ENCODE results near the gene LNPEP.

Gene LNPEP

DNA sequence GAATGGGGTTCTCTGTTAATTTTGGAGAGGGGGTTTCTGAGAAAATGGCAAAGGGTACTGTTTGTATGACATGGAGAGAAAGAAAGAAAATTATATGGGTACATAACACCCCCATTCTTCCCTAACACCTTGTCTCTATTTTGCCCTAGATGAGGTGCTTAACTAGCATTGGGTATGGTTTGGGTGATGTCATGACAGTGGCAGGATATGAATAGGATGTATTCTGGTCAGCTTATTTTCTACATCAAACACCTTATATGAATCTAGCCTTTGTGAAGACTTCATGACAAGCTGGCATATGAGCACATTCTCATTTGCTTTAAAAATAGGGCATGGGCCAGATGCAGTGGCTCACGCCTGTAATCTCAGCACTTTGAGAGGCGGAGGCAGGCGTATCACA is 58.6 kb downstream of the LNPEP start:
- no peak overlapping the region for H3K4me3 ChIP-seq (ENCODE audit: low read depth, low read length)
- ChIA-PET CTCF (interaction anchor here (0.5 to 7.8 kb wide), 4 partner anchors 16 to 168 kb away, joined by 3 to 113 read pairs (median 4); no protein-coding TSS in a partner anchor), POLR2A (no interaction called here)
- DNase-seq (ENCODE audit: low read depth, low spot score) = no peak
- TF ChIP-seq, protein P1, sequence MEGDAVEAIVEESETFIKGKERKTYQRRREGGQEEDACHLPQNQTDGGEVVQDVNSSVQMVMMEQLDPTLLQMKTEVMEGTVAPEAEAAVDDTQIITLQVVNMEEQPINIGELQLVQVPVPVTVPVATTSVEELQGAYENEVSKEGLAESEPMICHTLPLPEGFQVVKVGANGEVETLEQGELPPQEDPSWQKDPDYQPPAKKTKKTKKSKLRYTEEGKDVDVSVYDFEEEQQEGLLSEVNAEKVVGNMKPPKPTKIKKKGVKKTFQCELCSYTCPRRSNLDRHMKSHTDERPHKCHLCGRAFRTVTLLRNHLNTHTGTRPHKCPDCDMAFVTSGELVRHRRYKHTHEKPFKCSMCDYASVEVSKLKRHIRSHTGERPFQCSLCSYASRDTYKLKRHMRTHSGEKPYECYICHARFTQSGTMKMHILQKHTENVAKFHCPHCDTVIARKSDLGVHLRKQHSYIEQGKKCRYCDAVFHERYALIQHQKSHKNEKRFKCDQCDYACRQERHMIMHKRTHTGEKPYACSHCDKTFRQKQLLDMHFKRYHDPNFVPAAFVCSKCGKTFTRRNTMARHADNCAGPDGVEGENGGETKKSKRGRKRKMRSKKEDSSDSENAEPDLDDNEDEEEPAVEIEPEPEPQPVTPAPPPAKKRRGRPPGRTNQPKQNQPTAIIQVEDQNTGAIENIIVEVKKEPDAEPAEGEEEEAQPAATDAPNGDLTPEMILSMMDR (IDR thresholded peaks at IDR 0.05; ENCODE audit: insufficient read depth, low read length, missing control alignments) = no peak

DNA sequence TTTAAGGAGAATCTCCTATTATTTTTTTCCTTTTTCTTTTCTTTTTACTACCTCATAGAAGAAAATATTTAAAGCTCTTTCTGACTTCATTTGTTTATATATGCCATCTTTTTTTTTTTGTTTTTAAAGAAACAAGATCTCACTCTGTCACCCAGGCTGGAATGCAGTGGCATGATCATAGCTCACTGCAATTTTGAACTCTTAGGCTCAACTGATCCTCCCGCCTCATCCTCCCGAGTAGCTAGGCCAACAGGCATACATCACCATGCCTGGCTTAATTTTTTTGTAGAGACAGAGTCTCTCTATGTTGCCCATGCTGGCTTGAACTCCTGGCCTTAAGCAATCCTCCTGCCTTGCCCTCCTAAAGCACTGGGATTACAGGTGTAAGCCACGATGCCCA is 59.5 kb downstream of the LNPEP start:
- DNase-seq (ENCODE audit: low read depth, low spot score) = no peak
- POLR2A ChIA-PET = no interaction called here
- TF ChIP-seq, protein P1 (IDR thresholded peaks at IDR 0.05; ENCODE audit: insufficient read depth, low read length, missing control alignments) = no peak
- H3K4me3 ChIP-seq (ENCODE audit: low read depth, low read length) = no peak overlapping the region
- CTCF ChIA-PET = interaction anchor here (0.6 to 7.8 kb wide), 5 partner anchors 14 to 167 kb away, joined by 3 to 113 read pairs (median 4); no protein-coding TSS in a partner anchor

DNA sequence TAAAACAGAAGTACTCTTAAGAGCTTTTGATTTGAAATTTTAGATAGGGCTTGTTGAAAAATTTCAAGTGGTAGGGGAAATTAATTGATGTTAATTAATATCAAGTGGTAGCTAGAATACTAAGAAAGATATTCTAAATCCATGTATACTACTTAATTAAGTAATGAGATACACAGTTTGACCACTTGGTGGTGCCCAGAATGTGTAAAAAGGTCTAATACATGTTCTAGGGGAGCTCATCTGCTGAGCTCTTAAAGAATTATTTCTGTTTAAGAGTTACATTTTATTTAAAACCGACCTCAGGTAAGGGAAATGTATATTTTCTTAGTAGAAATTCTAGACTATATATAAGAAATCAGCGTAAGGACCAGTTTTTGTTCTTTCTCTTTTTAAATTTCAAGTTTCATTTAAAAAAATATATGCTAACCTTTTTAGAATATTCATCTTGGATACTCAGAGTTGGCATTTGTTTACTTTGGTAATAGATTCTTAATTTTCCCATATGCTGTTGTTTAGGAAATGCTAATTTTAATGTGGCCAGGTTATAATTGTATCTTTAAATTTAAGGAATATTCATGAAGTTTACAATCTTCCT is 61.5 kb downstream of the LNPEP start:
- TF ChIP-seq, protein P1 (IDR thresholded peaks at IDR 0.05; ENCODE audit: insufficient read depth, low read length, missing control alignments) = peak; percentile 45
- no peak for DNase-seq (ENCODE audit: low read depth, low spot score)
- POLR2A ChIA-PET = no interaction called here
- no peak overlapping the region for H3K4me3 ChIP-seq (ENCODE audit: low read depth, low read length)
- CTCF ChIA-PET = interaction anchor here (0.9 to 7.8 kb wide), 39 partner anchors 9 to 1831 kb away, joined by 3 to 113 read pairs (median 4); partner anchors contain the start of genes ERAP1, ERAP2 and LIX1

DNA sequence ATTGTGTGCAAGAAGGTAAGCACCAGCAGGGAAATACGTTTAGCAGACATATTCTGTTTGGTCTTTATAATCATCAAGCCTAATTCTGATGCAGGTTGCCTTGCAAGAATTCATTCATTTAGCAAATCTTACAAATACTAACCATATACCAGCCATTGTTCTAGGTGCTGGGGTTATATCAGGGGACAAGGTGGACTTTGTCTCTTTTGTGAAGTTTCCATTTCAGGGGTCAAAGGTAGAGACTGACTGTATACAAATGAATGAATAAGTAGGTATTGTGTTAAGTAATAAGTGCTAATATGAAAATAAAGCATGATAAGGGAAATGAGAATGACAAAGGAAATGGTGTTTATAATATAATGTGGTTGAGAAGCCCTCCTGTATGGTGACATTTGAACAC is 64.0 kb downstream of the LNPEP start:
- ChIA-PET POLR2A (no interaction called here), CTCF (interaction anchor here (0.6 to 7.8 kb wide), 3 partner anchors 15 to 163 kb away, joined by 3 to 113 read pairs (median 4); no protein-coding TSS in a partner anchor)
- no peak overlapping the region for H3K4me3 ChIP-seq (ENCODE audit: low read depth, low read length)
- TF ChIP-seq, protein P1 (IDR thresholded peaks at IDR 0.05; ENCODE audit: insufficient read depth, low read length, missing control alignments) = no peak
- no peak for DNase-seq (ENCODE audit: low read depth, low spot score)

DNA sequence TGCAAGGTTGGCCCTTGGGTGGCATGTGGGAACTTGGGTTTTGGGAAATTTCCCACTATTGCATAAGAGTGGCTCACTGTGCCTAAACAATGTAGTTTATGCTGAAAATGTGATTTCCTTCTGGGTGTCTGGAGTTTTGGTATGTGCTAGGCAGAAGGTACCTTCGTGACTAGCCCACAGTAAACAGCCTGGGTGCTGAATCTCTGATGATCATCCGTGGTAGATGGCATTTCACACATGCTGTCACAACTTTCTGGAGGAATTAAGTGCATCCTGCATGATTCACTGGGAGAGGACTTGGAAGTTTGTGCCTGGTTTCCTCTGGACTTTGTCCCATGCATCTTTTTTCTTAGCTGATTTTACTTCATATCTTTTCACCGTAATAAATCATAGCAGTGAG is 64.5 kb downstream of the LNPEP start:
- POLR2A ChIA-PET = no interaction called here
- no peak overlapping the region for H3K4me3 ChIP-seq (ENCODE audit: low read depth, low read length)
- TF ChIP-seq, protein P1 (IDR thresholded peaks at IDR 0.05; ENCODE audit: insufficient read depth, low read length, missing control alignments) = no peak
- CTCF ChIA-PET = no interaction called here
- DNase-seq (ENCODE audit: low read depth, low spot score) = no peak

DNA sequence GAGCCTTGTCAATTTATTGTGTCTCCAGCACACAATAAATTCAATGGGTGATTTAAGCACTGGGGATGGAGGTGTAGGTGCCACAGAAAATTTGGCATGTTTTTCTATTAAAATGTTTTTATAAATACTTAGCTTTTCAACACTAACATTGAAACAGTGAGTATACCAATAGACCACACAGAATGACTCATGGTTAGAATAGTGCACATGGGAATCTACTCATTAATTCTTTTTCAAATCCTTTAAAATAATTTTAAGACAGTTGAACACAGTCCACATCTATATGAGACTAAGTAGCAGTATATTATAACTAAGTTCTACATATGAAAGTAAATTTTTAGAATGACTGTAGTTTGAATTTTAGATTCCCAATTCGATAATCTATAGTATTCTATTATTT is 67.1 kb downstream of the LNPEP start:
- TF ChIP-seq, protein P1 (IDR thresholded peaks at IDR 0.05; ENCODE audit: insufficient read depth, low read length, missing control alignments) = no peak
- ChIA-PET CTCF (interaction anchor here (1.1 to 1.8 kb wide), 3 partner anchors 14 to 159 kb away, joined by 3 to 10 read pairs (median 4); no protein-coding TSS in a partner anchor), POLR2A (no interaction called here)
- no peak for DNase-seq (ENCODE audit: low read depth, low spot score)
- H3K4me3 ChIP-seq (ENCODE audit: low read depth, low read length) = no peak overlapping the region
